ENCODE results near the gene IGF2BP3.

DNA sequence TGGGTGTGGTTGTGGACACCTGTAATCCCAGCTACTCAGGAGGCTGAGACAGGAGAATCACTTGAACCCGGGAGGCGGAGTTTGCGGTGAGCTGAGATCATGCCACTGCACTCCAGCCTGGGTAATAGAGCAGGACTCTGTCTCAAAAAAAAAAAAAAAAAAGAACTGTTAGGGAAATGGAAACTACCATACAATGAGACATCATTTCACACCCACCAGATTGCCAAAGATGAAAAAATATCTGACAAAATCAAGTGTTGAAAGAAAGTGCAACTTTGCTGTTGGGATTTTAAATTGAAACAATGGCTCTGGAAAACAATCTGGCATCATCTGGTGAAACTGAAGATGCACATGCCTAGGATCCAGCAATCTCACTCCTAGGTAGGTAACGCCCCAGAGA lies 187.2 kb downstream of the IGF2BP3 start:
- no peak for TF ChIP-seq POLR2A (IDR thresholded peaks at IDR 0.05)
- TF ChIP-seq, protein P1, sequence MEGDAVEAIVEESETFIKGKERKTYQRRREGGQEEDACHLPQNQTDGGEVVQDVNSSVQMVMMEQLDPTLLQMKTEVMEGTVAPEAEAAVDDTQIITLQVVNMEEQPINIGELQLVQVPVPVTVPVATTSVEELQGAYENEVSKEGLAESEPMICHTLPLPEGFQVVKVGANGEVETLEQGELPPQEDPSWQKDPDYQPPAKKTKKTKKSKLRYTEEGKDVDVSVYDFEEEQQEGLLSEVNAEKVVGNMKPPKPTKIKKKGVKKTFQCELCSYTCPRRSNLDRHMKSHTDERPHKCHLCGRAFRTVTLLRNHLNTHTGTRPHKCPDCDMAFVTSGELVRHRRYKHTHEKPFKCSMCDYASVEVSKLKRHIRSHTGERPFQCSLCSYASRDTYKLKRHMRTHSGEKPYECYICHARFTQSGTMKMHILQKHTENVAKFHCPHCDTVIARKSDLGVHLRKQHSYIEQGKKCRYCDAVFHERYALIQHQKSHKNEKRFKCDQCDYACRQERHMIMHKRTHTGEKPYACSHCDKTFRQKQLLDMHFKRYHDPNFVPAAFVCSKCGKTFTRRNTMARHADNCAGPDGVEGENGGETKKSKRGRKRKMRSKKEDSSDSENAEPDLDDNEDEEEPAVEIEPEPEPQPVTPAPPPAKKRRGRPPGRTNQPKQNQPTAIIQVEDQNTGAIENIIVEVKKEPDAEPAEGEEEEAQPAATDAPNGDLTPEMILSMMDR (IDR thresholded peaks at IDR 0.05) = no peak
